Measurements from ENCODE around the gene PLD5. TPM values are rescaled to one million over a fixed set of nuclear protein-coding genes. Genes with fewer than 3 reads are reported as not detected.

Gene PLD5
- polyA plus RNA-seq, 3 donors, result not detected

- no peak overlapping the region for H2AFZ ChIP-seq (ENCODE audit: insufficient read depth, low read depth, low read length, poor library complexity, severe bottlenecking)
- no peak overlapping the region for H3K4me3 ChIP-seq (replicated peaks in 1 of 3; ENCODE audit: low read depth in 2 of 3, low read length in 3 of 3)
- no peaks in the 10 kb centered on the region for H3K4me1 ChIP-seq (ENCODE audit: control insufficient read depth in 1 of 2, insufficient read depth in 2 of 2, low read length in 2 of 2)
- Mint-ChIP-seq H3K27me3 (ENCODE audit: low read depth in 3 of 3) (peaks cover 0 to 8% (median 2%) of the 10 kb centered on the region in 3 donors), H3K4me3 (no peak overlapping the region), H3K27ac (no peak overlapping the region), H3K36me3 (no peaks in the 10 kb centered on the region), H3K9me3 (peaks cover 0 to 7% (median 3%) of the 10 kb centered on the region in 7 donors), H3K4me1 (no peaks in the 10 kb centered on the region)
- no peak for TF ChIP-seq CTCF (IDR thresholded peaks at IDR 0.05)
- no peaks in the 10 kb centered on the region for H3K27me3 ChIP-seq (ENCODE audit: control insufficient read depth in 2 of 2, insufficient read depth in 2 of 2, low read length in 2 of 2)
- no peak overlapping the region for H3K9ac ChIP-seq (ENCODE audit: insufficient read depth, low read length, poor library complexity, severe bottlenecking)
- no peaks in the 10 kb centered on the region for H3K9me3 ChIP-seq (replicated peaks in 1 of 2; ENCODE audit: control insufficient read depth in 1 of 2, insufficient read depth in 1 of 2, low read length in 2 of 2)
- H3K4me2 ChIP-seq (replicated peaks; ENCODE audit: extremely low read depth, low read length, poor library complexity, severe bottlenecking), result no peak overlapping the region
- 82% methylated on average over 5 of the region's 8 CpGs for WGBS (ENCODE audit: insufficient coverage)
- DNase-seq, result no peak
- no peaks in the 10 kb centered on the region for H4K20me1 ChIP-seq (ENCODE audit: insufficient read depth, low read length)
- intact Hi-C loops (cut with micrococcal nuclease), result no loop called here
- H3K36me3 ChIP-seq (replicated peaks in 1 of 2; ENCODE audit: control insufficient read depth in 1 of 2, insufficient read depth in 2 of 2, low read length in 2 of 2), result no peaks in the 10 kb centered on the region
- no peaks in the 10 kb centered on the region for H3K79me2 ChIP-seq (ENCODE audit: insufficient read depth, low read length)
- no peak overlapping the region for H3K27ac ChIP-seq (ENCODE audit: low read depth in 1 of 2, low read length in 2 of 2)
Observed at GRCh38 chr1:242199776-242200458, 324.6 kb downstream of the PLD5 start.

GRCh38 chr1:242197907-242198820 lies 326.3 kb downstream of the PLD5 start:
- no peak for DNase-seq

More at GRCh38 chr1:242197907-242198820, 326.3 kb downstream of the PLD5 start:
- Histone ChIP-seq H3K4me3 (replicated peaks in 1 of 3; ENCODE audit: low read depth in 2 of 3, low read length in 3 of 3) (no peak overlapping the region), H3K9ac (ENCODE audit: insufficient read depth, low read length, poor library complexity, severe bottlenecking) (no peak overlapping the region), H4K20me1 (ENCODE audit: insufficient read depth, low read length) (no peaks in the 10 kb centered on the region), H3K4me1 (ENCODE audit: control insufficient read depth in 1 of 2, insufficient read depth in 2 of 2, low read length in 2 of 2) (no peaks in the 10 kb centered on the region), H3K27ac (ENCODE audit: low read depth in 1 of 2, low read length in 2 of 2) (no peak overlapping the region), H3K79me2 (ENCODE audit: insufficient read depth, low read length) (no peaks in the 10 kb centered on the region), H3K36me3 (replicated peaks in 1 of 2; ENCODE audit: control insufficient read depth in 1 of 2, insufficient read depth in 2 of 2, low read length in 2 of 2) (no peaks in the 10 kb centered on the region), H3K27me3 (ENCODE audit: control insufficient read depth in 2 of 2, insufficient read depth in 2 of 2, low read length in 2 of 2) (no peaks in the 10 kb centered on the region), H2AFZ (ENCODE audit: insufficient read depth, low read depth, low read length, poor library complexity, severe bottlenecking) (no peak overlapping the region), H3K4me2 (replicated peaks; ENCODE audit: extremely low read depth, low read length, poor library complexity, severe bottlenecking) (no peak overlapping the region), H3K9me3 (replicated peaks in 1 of 2; ENCODE audit: control insufficient read depth in 1 of 2, insufficient read depth in 1 of 2, low read length in 2 of 2) (no peaks in the 10 kb centered on the region)
- H3K4me1 Mint-ChIP-seq, result no peaks in the 10 kb centered on the region
- 96% methylated on average over 4 of the region's 9 CpGs for WGBS (ENCODE audit: insufficient coverage)
- no peak overlapping the region for H3K27ac Mint-ChIP-seq
- H3K27me3 Mint-ChIP-seq (ENCODE audit: low read depth in 3 of 3), result peaks cover 0 to 7% (median 1%) of the 10 kb centered on the region in 3 donors
- no peak overlapping the region for H3K4me3 Mint-ChIP-seq
- peaks cover 0 to 10% (median 2%) of the 10 kb centered on the region in 7 donors for H3K9me3 Mint-ChIP-seq
- no peaks in the 10 kb centered on the region for H3K36me3 Mint-ChIP-seq
- TF ChIP-seq CTCF (IDR thresholded peaks at IDR 0.05), result no peak
- intact Hi-C loops (cut with micrococcal nuclease), result no loop called here
